ENCODE measurements around the gene PGGHG.

DNA sequence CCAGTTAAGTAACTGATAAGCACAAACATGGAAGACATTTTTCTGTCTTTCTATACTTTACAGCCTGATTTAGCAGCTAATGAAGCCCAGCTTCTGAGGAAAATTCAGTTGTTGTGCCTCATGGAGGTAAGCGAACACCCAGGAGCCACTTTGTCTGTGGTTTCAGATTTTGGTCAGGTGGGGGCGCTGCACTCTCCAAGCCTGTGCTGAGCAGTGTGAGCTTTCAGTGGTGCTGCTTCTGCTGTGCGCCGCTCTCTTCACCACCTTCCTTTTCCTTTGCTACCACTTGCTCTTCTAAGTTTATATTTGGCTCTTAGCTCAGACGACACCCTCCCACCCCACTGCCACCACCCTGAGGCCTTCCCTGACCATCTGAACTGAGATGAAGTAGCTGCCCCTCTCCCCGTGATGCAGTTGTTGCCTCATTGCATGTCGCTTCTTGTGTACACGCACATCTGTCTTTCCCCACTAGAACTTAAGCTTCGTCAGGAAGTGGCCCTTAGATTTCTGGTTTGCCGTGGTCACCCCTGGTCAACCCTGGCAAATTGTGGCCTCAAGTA lies 38.1 kb upstream of the PGGHG start:
- TF ChIP-seq CTCF (IDR thresholded peaks at IDR 0.05), result peak in 3 of 4 experiments; percentile 53 to 73 (median 65)
- no peak for TF ChIP-seq POLR2AphosphoS5 (IDR thresholded peaks at IDR 0.05)
